H1 (cell line): ENCODE measurements around the gene RTP1. TPM values are rescaled to one million over a fixed set of nuclear protein-coding genes. Genes with fewer than 3 reads are reported as not detected.

Experiments used
- CTCF ChIA-PET: fragments of 300-600 bp; sonication (Branson Sonifier 250); formaldehyde crosslinking; loops from one replicate; lab custom pipeline; 2021; ENCODE audit not compliant: partially characterized antibody; lab: Charles Lee
- POLR2A ChIA-PET: fragments of 300-600 bp; sonication (Branson Sonifier 250); formaldehyde crosslinking; loops from one replicate; lab custom pipeline; 2021; ENCODE audit warnings: inconsistent platforms; ENCODE audit not compliant: partially characterized antibody; lab: Charles Lee
- DNase-seq, 2 experiments: peaks; one replicate each; pipeline versions ENCODE4 v3.0.0 to v3.0.0-alpha.2; 2010 to 2022; ENCODE audit warnings: low spot score in 2 of 2, low read depth in 1 of 2, mixed read lengths in 1 of 2
- FAIRE-seq: peaks from 2 replicates; lab custom pipeline; 2011; peaks lifted over from hg19 to GRCh38; lab: Jason Lieb, UNC
- H2AFZ ChIP-seq: 2 replicates; pipeline ENCODE4 v1.8.1; 2012; ENCODE audit warnings: low read length, inconsistent platforms
- H2AK5ac ChIP-seq: 2 replicates; pipeline ENCODE4 v1.6.1; 2013; ENCODE audit warnings: low read depth, low read length
- H2BK120ac ChIP-seq: replicated peaks from 2 replicates; pipeline ENCODE3; 2013; ENCODE audit warnings: low read depth, low read length, inconsistent platforms
- H2BK12ac ChIP-seq: 2 replicates; pipeline ENCODE4 v1.6.1; 2013; ENCODE audit warnings: low read depth, low read length
- H2BK15ac ChIP-seq: 2 replicates; pipeline ENCODE4 v1.6.1; 2013; ENCODE audit warnings: low read length
- H2BK20ac ChIP-seq: 2 replicates; pipeline ENCODE4 v1.6.1; 2013; ENCODE audit warnings: low read length
- H2BK5ac ChIP-seq: 2 replicates; pipeline ENCODE4 v1.6.1; 2013; ENCODE audit warnings: low read depth, low read length
- H3K14ac ChIP-seq: 2 replicates; pipeline ENCODE4 v1.6.1; 2013; ENCODE audit warnings: inconsistent platforms; ENCODE audit not compliant: insufficient read length
- H3K18ac ChIP-seq: 2 replicates; pipeline ENCODE4 v1.6.1; 2013; ENCODE audit warnings: low read length; ENCODE audit errors: extremely low read depth
- H3K23ac ChIP-seq: 2 replicates; pipeline ENCODE4 v1.6.1; 2013; ENCODE audit warnings: inconsistent platforms; ENCODE audit not compliant: insufficient read length
- H3K23me2 ChIP-seq: 2 replicates; pipeline ENCODE4 v1.6.1; 2013; ENCODE audit warnings: low read depth, low read length
- H3K27ac ChIP-seq: 2 replicates; pipeline ENCODE4 v1.6.1; 2011; ENCODE audit warnings: low read depth, low read length, inconsistent platforms
- H3K27me3 ChIP-seq, 4 experiments: replicated peaks in 1 of 4; 1 replicate in 1 of 4; 2 replicates in 3 of 4; pipeline versions ENCODE4 v1.6.1 to v1.8.1; 2011 to 2013; ENCODE audit warnings: low read length in 3 of 4, mild to moderate bottlenecking in 3 of 4, inconsistent platforms in 2 of 4, mixed read lengths in 2 of 4, moderate library complexity in 1 of 4; ENCODE audit not compliant: control insufficient read depth in 3 of 4, insufficient read depth in 3 of 4; ENCODE audit errors: extremely low read depth in 1 of 4
- H3K36me3 ChIP-seq, 4 experiments: 2 replicates each; pipeline versions ENCODE4 v1.6.1 to v1.8.1; 2011 to 2013; ENCODE audit warnings: mild to moderate bottlenecking in 4 of 4, low read length in 3 of 4, moderate library complexity in 2 of 4, control low read depth in 1 of 4, inconsistent platforms in 1 of 4; ENCODE audit not compliant: insufficient read depth in 4 of 4, control insufficient read depth in 2 of 4
- H3K4ac ChIP-seq: replicated peaks from 2 replicates; pipeline ENCODE3; 2013; ENCODE audit warnings: low read length, low read depth, mixed read lengths, inconsistent platforms; ENCODE audit not compliant: insufficient read length
- H3K4me1 ChIP-seq, 4 experiments: replicated peaks in 1 of 4; 1 replicate in 1 of 4; 2 replicates in 3 of 4; pipeline versions ENCODE4 v1.6.1 to v1.8.1; 2011 to 2013; ENCODE audit warnings: low read length in 3 of 4, inconsistent platforms in 2 of 4, mixed read lengths in 1 of 4; ENCODE audit not compliant: insufficient read depth in 4 of 4, control insufficient read depth in 3 of 4
- H3K4me2 ChIP-seq, 2 experiments: 2 replicates each; pipeline versions ENCODE4 v1.6.1 to v1.8.1; 2011 to 2013; ENCODE audit warnings: low read depth in 2 of 2, low read length in 2 of 2, control low read depth in 1 of 2, inconsistent platforms in 1 of 2, mild to moderate bottlenecking in 1 of 2; ENCODE audit not compliant: insufficient read depth in 1 of 2
- H3K4me3 ChIP-seq, 4 experiments: fragments of 200-600, 300-600 bp in 1 of 4; sonication (generic), shearing (Covaris generic), sonication (Bioruptor Twin) in 1 of 4; 2 replicates each; pipeline versions ENCODE4 v1.5.1 to v1.8.1; 2011 to 2016; ENCODE audit warnings: low read length in 4 of 4, low read depth in 3 of 4, control low read depth in 2 of 4, inconsistent platforms in 2 of 4, mild to moderate bottlenecking in 2 of 4, mixed read lengths in 1 of 4, moderate library complexity in 1 of 4; ENCODE audit not compliant: insufficient read depth in 2 of 4; ENCODE audit errors: extremely low read depth in 1 of 4
- H3K56ac ChIP-seq: replicated peaks from 2 replicates; pipeline ENCODE3; 2013; ENCODE audit warnings: low read depth, mild to moderate bottlenecking, mixed read lengths, low read length, inconsistent platforms; ENCODE audit not compliant: insufficient read length
- H3K79me1 ChIP-seq: 2 replicates; pipeline ENCODE4 v1.6.1; 2013; ENCODE audit warnings: low read depth, low read length, control low read depth
- H3K79me2 ChIP-seq, 2 experiments: 2 replicates each; pipeline versions ENCODE4 v1.6.1 to v1.8.1; 2012 to 2013; ENCODE audit warnings: low read length in 2 of 2, mild to moderate bottlenecking in 2 of 2, inconsistent platforms in 1 of 2; ENCODE audit not compliant: insufficient read depth in 2 of 2, control insufficient read depth in 1 of 2
- H3K9ac ChIP-seq, 4 experiments: replicated peaks in 1 of 4; 1 replicate in 1 of 4; 2 replicates in 3 of 4; pipeline versions ENCODE4 v1.6.1 to v1.8.1; 2011 to 2013; ENCODE audit warnings: low read depth in 3 of 4, low read length in 3 of 4, control low read depth in 2 of 4, mild to moderate bottlenecking in 2 of 4, moderate library complexity in 2 of 4, inconsistent platforms in 1 of 4; ENCODE audit errors: extremely low read depth in 1 of 4
- H3K9me3 ChIP-seq, 2 experiments: 2 replicates each; pipeline versions ENCODE4 v1.6.1 to v1.8.1; 2012 to 2013; ENCODE audit warnings: mild to moderate bottlenecking in 2 of 2, moderate library complexity in 2 of 2, control low read depth in 1 of 2, inconsistent platforms in 1 of 2, low read depth in 1 of 2, low read length in 1 of 2, mixed read lengths in 1 of 2; ENCODE audit not compliant: insufficient read depth in 2 of 2
- H4K20me1 ChIP-seq, 2 experiments: replicated peaks in 1 of 2; 2 replicates each; pipeline versions ENCODE3 to v1.8.1; 2011 to 2013; ENCODE audit warnings: inconsistent platforms in 2 of 2, low read length in 2 of 2, mild to moderate bottlenecking in 1 of 2; ENCODE audit not compliant: insufficient read depth in 2 of 2, control insufficient read depth in 1 of 2
- H4K5ac ChIP-seq: 2 replicates; pipeline ENCODE4 v1.6.1; 2013; ENCODE audit warnings: low read length, low read depth, mixed read lengths, inconsistent platforms; ENCODE audit not compliant: insufficient read length
- H4K8ac ChIP-seq: 2 replicates; pipeline ENCODE4 v1.8.0; 2013; ENCODE audit warnings: mild to moderate bottlenecking, moderate library complexity, low read length, inconsistent platforms; ENCODE audit not compliant: insufficient read depth; ENCODE audit errors: extremely low read depth
- H4K91ac ChIP-seq: replicated peaks from 2 replicates; pipeline ENCODE3; 2013; ENCODE audit warnings: low read length, mixed read lengths, inconsistent platforms; ENCODE audit not compliant: insufficient read length
- ASH2L ChIP-seq: fragments of 200-600, 300-600 bp; sonication (generic); IDR thresholded peaks from one replicate; pipeline ENCODE4 v1.7.1; 2017; ENCODE audit warnings: low read length
- BRCA1 ChIP-seq: IDR thresholded peaks from 2 replicates; pipeline ENCODE4 v1.6.1; 2012; ENCODE audit warnings: low read depth, low read length, improper control_type of control experiment
- CBX5 ChIP-seq: fragments of 300-800, 300-1000 bp; sonication (generic); IDR thresholded peaks from 2 replicates; pipeline ENCODE4 v1.7.1; 2016; ENCODE audit warnings: antibody characterized with exemption, low read length, low read depth
- CBX8 ChIP-seq: fragments of 300-800, 300-1000 bp; sonication (generic); IDR thresholded peaks from 2 replicates; pipeline ENCODE4 v1.7.1; 2016; ENCODE audit warnings: low read depth, low read length, borderline replicate concordance
- CHD2 ChIP-seq: IDR thresholded peaks from 2 replicates; pipeline ENCODE4 v1.6.1; 2012; ENCODE audit warnings: low read length, improper control_type of control experiment
- EZH2 ChIP-seq: fragments of 200-600 bp; sonication (generic); IDR thresholded peaks from 2 replicates; pipeline ENCODE4 v1.7.1; 2012; ENCODE audit warnings: low read depth, mild to moderate bottlenecking, moderate library complexity, low read length, inconsistent platforms; ENCODE audit not compliant: severe bottlenecking
- JUN ChIP-seq: IDR thresholded peaks from 2 replicates; pipeline ENCODE4 v1.6.1; 2011; ENCODE audit warnings: low read depth, mild to moderate bottlenecking, improper control_type of control experiment, low read length
- JUND ChIP-seq: IDR thresholded peaks from 2 replicates; pipeline ENCODE4 v1.6.1; 2011; ENCODE audit warnings: mild to moderate bottlenecking, improper control_type of control experiment, low read length
- KDM4A ChIP-seq: IDR thresholded peaks from one replicate; pipeline ENCODE4 v1.7.1; 2012; ENCODE audit warnings: low read depth, mild to moderate bottlenecking, moderate library complexity, low read length, inconsistent platforms; ENCODE audit not compliant: severe bottlenecking
- NANOG ChIP-seq: IDR thresholded peaks from 2 replicates; pipeline ENCODE4 v1.6.1; 2011; ENCODE audit warnings: low read length, low read depth, mild to moderate bottlenecking, inconsistent platforms; ENCODE audit not compliant: insufficient read depth, poor library complexity, severe bottlenecking
- RFX5 ChIP-seq: IDR thresholded peaks from 2 replicates; pipeline ENCODE4 v1.6.1; 2011; ENCODE audit warnings: low read depth, low read length, improper control_type of control experiment, borderline replicate concordance
- ZNF274 ChIP-seq: IDR thresholded peaks from 2 replicates; pipeline ENCODE4 v1.7.0; 2012; ENCODE audit warnings: low read length, borderline replicate concordance; ENCODE audit errors: extremely low read depth
- WGBS, 2 experiments: shearing (Covaris generic) in 1 of 2; methylation state at CpG; one replicate each; pipeline versions ENCODE4 v1.1.6 to v1.1.7; 2013 to 2015; ENCODE audit warnings: low lambda C conversion rate in 2 of 2, mixed read lengths in 2 of 2, inconsistent platforms in 1 of 2, low coverage in 1 of 2, missing lambda C conversion rate in 1 of 2; ENCODE audit not compliant: insufficient replicate concordance in 2 of 2, insufficient coverage in 1 of 2, insufficient read length in 1 of 2; ENCODE audit errors: extremely low coverage in 1 of 2, missing lambda C conversion rate in 1 of 2; 5-methylcytosine and 5-hydroxymethylcytosine counted together
- polyA plus RNA-seq, 7 experiments: library from polyadenylated mRNA; depleted of rRNA in 3 of 7; stranded (reverse) in 5 of 7; unstranded in 2 of 7; fragments of >200 nt in 5 of 7; fragments of 200-250 nt in 2 of 7; gene quantifications; 1 replicate in 5 of 7; 2 replicates in 1 of 7; 4 replicates in 1 of 7; pipeline versions ENCODE4 v1.2.1 to v1.2.3, GENCODE V29; 2011 to 2013; ENCODE audit warnings: missing spikeins in 2 of 7, mixed read lengths in 2 of 7
- total RNA-seq: library from RNA; stranded (reverse); fragmentation: NEBNext Ultra II Directional; extraction: Animal tissue kit (Norgen Biotek cat#: 25700); gene quantifications from 2 replicates; pipeline ENCODE4 v1.2.1, GENCODE V29; 2021
- TF ChIP-seq, protein P1 (sequence below): IDR thresholded peaks from 2 replicates; pipeline ENCODE4 v1.6.1; 2012; ENCODE audit warnings: inconsistent platforms

RTP1 gene
- total and polyA plus RNA-seq, 2 of the 8 experiments (the other 6 are each of a cell fraction or from before 2014, with no cell fraction given) = 2.9 to 3.0 TPM

- no peak for FAIRE-seq
- Histone ChIP-seq H3K4me1 (no peaks in the 10 kb centered on the region), H3K79me2 (no peaks in the 10 kb centered on the region), H3K14ac (no peak overlapping the region), H2BK12ac (no peak overlapping the region), H2BK5ac (no peak overlapping the region), H3K9me3 (no peaks in the 10 kb centered on the region), H4K20me1 (no peaks in the 10 kb centered on the region), H2BK15ac (peak overlapping the region; percentile 8; the same call in 1 of the 2 replicates), H3K23ac (no peak overlapping the region), H3K36me3 (no peaks in the 10 kb centered on the region), H3K4me2 (no peak overlapping the region), H3K56ac (no peak overlapping the region), H3K27me3 (no peaks in the 10 kb centered on the region), H3K4ac (no peak overlapping the region), H4K91ac (no peak overlapping the region), H2BK120ac (no peak overlapping the region), H4K8ac (no peak overlapping the region), H3K18ac (no peak overlapping the region), H2AK5ac (no peak overlapping the region), H4K5ac (no peak overlapping the region), H3K9ac (no peak overlapping the region), H3K79me1 (no peaks in the 10 kb centered on the region), H3K27ac (no peak overlapping the region), H2AFZ (no peak overlapping the region), H3K4me3 (no peak overlapping the region), H2BK20ac (no peak overlapping the region), H3K23me2 (no peaks in the 10 kb centered on the region)
- no peak for DNase-seq
- 84% methylated on average over 7 of the region's 7 CpGs; no CpG with 5 or more reads in 1 of the 2 experiments for WGBS, 2 experiments
- TF ChIP-seq BRCA1 (no peak), ZNF274 (no peak), NANOG (no peak), EZH2 (no peak), ASH2L (no peak), RFX5 (no peak), JUN (no peak), CBX8 (no peak), JUND (no peak), CHD2 (no peak), KDM4A (no peak), CBX5 (no peak)
- TF ChIP-seq, protein P1, sequence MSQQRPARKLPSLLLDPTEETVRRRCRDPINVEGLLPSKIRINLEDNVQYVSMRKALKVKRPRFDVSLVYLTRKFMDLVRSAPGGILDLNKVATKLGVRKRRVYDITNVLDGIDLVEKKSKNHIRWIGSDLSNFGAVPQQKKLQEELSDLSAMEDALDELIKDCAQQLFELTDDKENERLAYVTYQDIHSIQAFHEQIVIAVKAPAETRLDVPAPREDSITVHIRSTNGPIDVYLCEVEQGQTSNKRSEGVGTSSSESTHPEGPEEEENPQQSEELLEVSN = no peak
- CTCF ChIA-PET = interaction anchor here (0.6 to 15.7 kb wide), 7 partner anchors 8 to 452 kb away, joined by 3 to 236 read pairs (median 5); no protein-coding TSS in a partner anchor
- POLR2A ChIA-PET = interaction anchor here (1.3 to 1.5 kb wide), 2 partner anchors 16 to 45 kb away, joined by 3 read pairs; no protein-coding TSS in a partner anchor
These were observed 30.5 kb downstream of the RTP1 start for GRCh38 chr3:187227658-187228258.
